HCT116 (cell line): ENCODE results near the gene RABEPK. TPM values are rescaled to one million over a fixed set of nuclear protein-coding genes. Genes with fewer than 3 reads are reported as not detected.

Experiments used
- ATAC-seq: fragments of 200-7000 bp; cut with Tn5 transposase; 2 replicates; pipeline ENCODE4 v1.9.1; 2020; ENCODE audit warnings: mild to moderate bottlenecking, moderate library complexity
- BruUV-seq: library from RNA; stranded (reverse); fragments of 400-500 nt; replicated peaks from 2 replicates; lab custom pipeline; 2021; lab: Mats Ljungman, UMichigan
- CTCF ChIA-PET: fragments of 300-600 bp; sonication (Branson Sonifier 250); formaldehyde crosslinking; loops from one replicate; lab custom pipeline; 2021; ENCODE audit warnings: antibody characterized with exemption; lab: Charles Lee
- POLR2A ChIA-PET: fragments of 300-600, 350-600 bp; sonication (Branson Sonifier 250); formaldehyde crosslinking; loops from one replicate; lab custom pipeline; 2021; ENCODE audit warnings: antibody characterized with exemption; lab: Charles Lee
- RAD21 ChIA-PET, 2 experiments: fragments of 300-600 bp; sonication (Branson Sonifier 250); formaldehyde crosslinking; loops; one replicate each; lab custom pipeline; 2023; ENCODE audit warnings: low total read pairs in 2 of 2; ENCODE audit not compliant: uncharacterized antibody in 2 of 2, unreplicated experiment in 2 of 2, low non-redundant PET in 1 of 2; lab: Charles Lee
- DNase-seq: peaks from one replicate; pipeline ENCODE4 v3.0.0-alpha.2; 2010; ENCODE audit warnings: low read depth, low spot score
- H2AFZ ChIP-seq: fragments of 200-600 bp; shearing (Covaris generic), sonication (generic); 2 replicates; pipeline ENCODE4 v1.6.1; 2017; ENCODE audit warnings: low read depth, mixed run types, mixed read lengths, antibody characterized with exemption, low read length; ENCODE audit not compliant: poor library complexity, severe bottlenecking
- H3K27ac ChIP-seq: 2 replicates; pipeline ENCODE4 v1.5.1; 2012; ENCODE audit warnings: low read depth, low read length
- H3K27me3 ChIP-seq: fragments of 200-600 bp; sonication (generic); 2 replicates; pipeline ENCODE4 v1.6.1; 2016; ENCODE audit warnings: mixed run types, low read length, mixed read lengths; ENCODE audit not compliant: insufficient read depth
- H3K36me3 ChIP-seq, 2 experiments: fragments of 200-500 bp in 1 of 2; fragments of 200-600 bp in 1 of 2; sonication (Bioruptor generic) in 1 of 2; sonication (generic) in 1 of 2; 2 replicates each; pipeline versions ENCODE4 v1.5.1 to v1.6.1; 2014 to 2016; ENCODE audit warnings: low read length in 2 of 2, inconsistent platforms in 1 of 2, mixed read lengths in 1 of 2, mixed run types in 1 of 2; ENCODE audit not compliant: insufficient read depth in 2 of 2, control insufficient read depth in 1 of 2
- H3K4me1 ChIP-seq, 2 experiments: fragments of 200-600 bp in 1 of 2; sonication (generic) in 1 of 2; 2 replicates each; pipeline versions ENCODE4 v1.5.1 to v1.6.1; 2012 to 2017; ENCODE audit warnings: low read length in 2 of 2, inconsistent platforms in 1 of 2, mild to moderate bottlenecking in 1 of 2, mixed read lengths in 1 of 2, mixed run types in 1 of 2, moderate library complexity in 1 of 2; ENCODE audit not compliant: insufficient read depth in 2 of 2, control insufficient read depth in 1 of 2
- H3K4me2 ChIP-seq: fragments of 200-600 bp; sonication (generic); 2 replicates; pipeline ENCODE4 v1.6.1; 2017; ENCODE audit warnings: mixed run types, low read length, mixed read lengths
- H3K4me3 ChIP-seq, 2 experiments: fragments of 200-600 bp in 1 of 2; sonication (generic) in 1 of 2; replicated peaks in 1 of 2; 2 replicates each; pipeline ENCODE4 v1.5.1; 2011 to 2016; ENCODE audit warnings: low read length in 2 of 2, control low read depth in 1 of 2, low read depth in 1 of 2, mild to moderate bottlenecking in 1 of 2, mixed read lengths in 1 of 2, mixed run types in 1 of 2
- H3K79me2 ChIP-seq: fragments of 200-600 bp; sonication (generic); 2 replicates; pipeline ENCODE4 v1.6.1; 2017; ENCODE audit warnings: mild to moderate bottlenecking, mixed run types, low read length, moderate library complexity, mixed read lengths; ENCODE audit not compliant: insufficient read depth
- H3K9ac ChIP-seq: fragments of 200-600 bp; sonication (generic); 2 replicates; pipeline ENCODE4 v1.6.1; 2016; ENCODE audit warnings: low read length, mixed read lengths
- H3K9me2 ChIP-seq: fragments of 200-600 bp; sonication (generic), shearing (Covaris generic); 2 replicates; pipeline ENCODE4 v1.6.1; 2017; ENCODE audit warnings: mixed run types, mild to moderate bottlenecking, moderate library complexity; ENCODE audit not compliant: insufficient read depth
- H3K9me3 ChIP-seq, 2 experiments: fragments of 200-500 bp in 1 of 2; fragments of 200-600 bp in 1 of 2; sonication (Bioruptor generic) in 1 of 2; sonication (generic) in 1 of 2; 2 replicates each; pipeline ENCODE4 v1.6.1; 2014 to 2017; ENCODE audit warnings: low read length in 2 of 2, mixed read lengths in 2 of 2, inconsistent platforms in 1 of 2, low read depth in 1 of 2, mild to moderate bottlenecking in 1 of 2, mixed run types in 1 of 2, moderate library complexity in 1 of 2; ENCODE audit not compliant: control insufficient read depth in 1 of 2, insufficient read depth in 1 of 2
- H4K20me1 ChIP-seq: fragments of 200-600 bp; sonication (generic), shearing (Covaris generic); 2 replicates; pipeline ENCODE4 v1.6.1; 2017; ENCODE audit warnings: mixed run types, mild to moderate bottlenecking, moderate library complexity; ENCODE audit not compliant: insufficient read depth
- CBX3 ChIP-seq: IDR thresholded peaks from 2 replicates; pipeline ENCODE4 v1.6.1; 2012; ENCODE audit warnings: low read depth
- CEBPB ChIP-seq: IDR thresholded peaks from 2 replicates; pipeline ENCODE4 v1.6.1; 2012; ENCODE audit warnings: low read depth
- ELF1 ChIP-seq: IDR thresholded peaks from 2 replicates; pipeline ENCODE4 v1.6.1; 2012; ENCODE audit warnings: low read depth, borderline replicate concordance
- EZH2 ChIP-seq: fragments of 200-600 bp; sonication (generic); IDR thresholded peaks from 2 replicates; pipeline ENCODE4 v1.6.1; 2017; ENCODE audit warnings: antibody characterized with exemption, mixed run types
- JUND ChIP-seq: IDR thresholded peaks from 2 replicates; pipeline ENCODE4 v1.6.1; 2012
- POLR2AphosphoS5 ChIP-seq: IDR thresholded peaks from 2 replicates; pipeline ENCODE4 v1.6.1; 2011; ENCODE audit warnings: mild to moderate bottlenecking, low read depth, low read length, moderate library complexity
- RAD21 ChIP-seq: IDR thresholded peaks from 2 replicates; pipeline ENCODE4 v1.6.1; 2012; ENCODE audit warnings: low read depth, mild to moderate bottlenecking
- SIN3A ChIP-seq: IDR thresholded peaks from 2 replicates; pipeline ENCODE4 v1.6.1; 2012; ENCODE audit warnings: low read depth
- TCF7L2 ChIP-seq: IDR thresholded peaks from 2 replicates; pipeline ENCODE4 v1.7.0; 2011; ENCODE audit warnings: borderline replicate concordance, inconsistent platforms; ENCODE audit not compliant: insufficient read depth, insufficient read length; ENCODE audit errors: extremely low read depth
- ZNF274 ChIP-seq: fragments of 200-500 bp; sonication (Bioruptor generic); IDR thresholded peaks from 2 replicates; pipeline ENCODE4 v1.6.1; 2014; ENCODE audit warnings: mild to moderate bottlenecking, low read depth, low read length, inconsistent platforms
- intact Hi-C: fragments of 100-400 bp; cut with micrococcal nuclease; formaldehyde crosslinking; loops from 2 replicates; pipeline ENCODE4 v1.10.0; 2022
- total RNA-seq: library from RNA; stranded (reverse); gene quantifications from one replicate; pipeline ENCODE4 v1.2.1, GENCODE V29; 2021; ENCODE audit not compliant: unreplicated experiment
- TF ChIP-seq, protein P1 (sequence below): IDR thresholded peaks from 2 replicates; pipeline ENCODE4 v1.6.1; 2011; ENCODE audit warnings: mild to moderate bottlenecking, low read length, moderate library complexity; ENCODE audit not compliant: insufficient replicate concordance; ENCODE audit errors: extremely low read depth
- TF ChIP-seq, protein P2 (sequence below), 3 experiments: fragments of 200-600 bp in 1 of 3; sonication (generic) in 1 of 3; IDR thresholded peaks in 2 of 3; conservative IDR thresholded peaks in 1 of 3; 2 replicates each; pipeline ENCODE4 v1.5.1; 2012 to 2017; ENCODE audit warnings: low read depth in 2 of 3, low read length in 2 of 3, antibody characterized with exemption in 1 of 3, borderline replicate concordance in 1 of 3, control low read depth in 1 of 3, mild to moderate bottlenecking in 1 of 3, mixed read lengths in 1 of 3, mixed run types in 1 of 3, moderate library complexity in 1 of 3; ENCODE audit not compliant: insufficient read depth in 1 of 3
- TF ChIP-seq, protein P3 (sequence below): IDR thresholded peaks from 2 replicates; pipeline ENCODE4 v1.6.1; 2012; ENCODE audit warnings: low read depth

RABEPK gene
- total RNA-seq, 1 experiment from 2014 or later, result 48.3 TPM

DNA sequence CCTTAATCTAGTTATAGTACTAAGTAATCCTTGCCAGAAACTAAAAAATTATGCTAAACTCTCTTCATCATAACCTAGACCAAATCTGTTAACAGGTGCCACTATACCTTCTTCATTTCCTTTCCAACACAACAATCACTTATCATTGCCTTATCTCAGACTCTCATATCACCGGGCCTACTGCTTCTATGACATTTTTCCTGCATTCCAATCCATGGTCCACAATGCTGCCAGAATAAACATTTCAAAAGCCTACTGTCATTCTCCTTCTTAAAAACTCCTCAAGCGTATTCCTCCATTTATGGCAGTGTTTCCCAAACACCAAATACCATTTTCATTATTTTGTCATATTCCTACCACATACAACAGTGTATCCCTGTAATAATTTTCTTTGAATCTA, 17.3 kb upstream of the RABEPK start:
- no peaks in the 10 kb centered on the region for H3K9me3 ChIP-seq
- peaks cover 5 to 7% of the 10 kb centered on the region in 2 experiments; a peak in 3 of 4 replicates for H3K4me1 ChIP-seq
- no peaks in the 10 kb centered on the region for H3K9me2 ChIP-seq
- intact Hi-C loops, result no loop called here
- CTCF ChIA-PET, result no interaction called here
- TF ChIP-seq TCF7L2 (no peak), POLR2AphosphoS5 (no peak), SIN3A (no peak), JUND (no peak), RAD21 (no peak), ZNF274 (no peak), EZH2 (no peak)
- TF ChIP-seq, protein P1, sequence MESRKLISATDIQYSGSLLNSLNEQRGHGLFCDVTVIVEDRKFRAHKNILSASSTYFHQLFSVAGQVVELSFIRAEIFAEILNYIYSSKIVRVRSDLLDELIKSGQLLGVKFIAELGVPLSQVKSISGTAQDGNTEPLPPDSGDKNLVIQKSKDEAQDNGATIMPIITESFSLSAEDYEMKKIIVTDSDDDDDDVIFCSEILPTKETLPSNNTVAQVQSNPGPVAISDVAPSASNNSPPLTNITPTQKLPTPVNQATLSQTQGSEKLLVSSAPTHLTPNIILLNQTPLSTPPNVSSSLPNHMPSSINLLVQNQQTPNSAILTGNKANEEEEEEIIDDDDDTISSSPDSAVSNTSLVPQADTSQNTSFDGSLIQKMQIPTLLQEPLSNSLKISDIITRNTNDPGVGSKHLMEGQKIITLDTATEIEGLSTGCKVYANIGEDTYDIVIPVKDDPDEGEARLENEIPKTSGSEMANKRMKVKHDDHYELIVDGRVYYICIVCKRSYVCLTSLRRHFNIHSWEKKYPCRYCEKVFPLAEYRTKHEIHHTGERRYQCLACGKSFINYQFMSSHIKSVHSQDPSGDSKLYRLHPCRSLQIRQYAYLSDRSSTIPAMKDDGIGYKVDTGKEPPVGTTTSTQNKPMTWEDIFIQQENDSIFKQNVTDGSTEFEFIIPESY, result no peak
- no peak overlapping the region for H3K27ac ChIP-seq
- no peaks in the 10 kb centered on the region for H3K27me3 ChIP-seq
- H4K20me1 ChIP-seq, result no peaks in the 10 kb centered on the region
- H3K9ac ChIP-seq, result no peak overlapping the region
- POLR2A ChIA-PET, result no interaction called here
- no peak overlapping the region for H3K4me2 ChIP-seq
- no TSS peak for BruUV-seq
- RAD21 ChIA-PET, result no interaction called here
- H2AFZ ChIP-seq, result no peak overlapping the region
- ATAC-seq (no peak), DNase-seq (no peak)
- peaks cover 96% of the 10 kb centered on the region for H3K79me2 ChIP-seq
- H3K4me3 ChIP-seq, result no peak overlapping the region
- no peaks in the 10 kb centered on the region for H3K36me3 ChIP-seq

DNA sequence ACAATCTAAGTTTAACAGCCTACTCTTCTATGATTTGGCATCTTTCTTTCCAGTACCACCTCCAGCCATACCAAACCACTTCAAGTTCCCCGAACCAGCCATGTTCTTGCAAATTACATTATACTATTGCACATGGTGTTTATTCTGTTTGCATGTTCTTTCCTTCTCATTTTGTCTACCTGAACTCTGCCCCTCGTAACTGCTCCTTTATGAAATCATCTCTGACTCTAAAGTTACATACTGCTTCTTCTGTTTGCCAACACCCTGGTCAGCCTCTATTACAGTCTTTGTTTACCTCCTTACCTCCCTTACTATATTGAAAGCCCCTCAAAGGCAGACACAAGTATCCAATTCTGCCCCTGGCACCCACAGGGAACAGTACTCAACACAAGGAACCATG, 16.8 kb upstream of the RABEPK start:
- H3K36me3 ChIP-seq, result no peaks in the 10 kb centered on the region
- no peaks in the 10 kb centered on the region for H3K9me2 ChIP-seq
- H2AFZ ChIP-seq, result no peak overlapping the region
- RAD21 ChIA-PET, result no interaction called here
- no peak overlapping the region for H3K4me2 ChIP-seq
- no peak for ATAC-seq
- H3K4me3 ChIP-seq, result no peak overlapping the region
- intact Hi-C loops, result no loop called here
- H3K9ac ChIP-seq, result no peak overlapping the region
- CTCF ChIA-PET, result no interaction called here
- no peaks in the 10 kb centered on the region for H3K9me3 ChIP-seq
- no peaks in the 10 kb centered on the region for H4K20me1 ChIP-seq
- H3K79me2 ChIP-seq, result peaks cover 96% of the 10 kb centered on the region
- H3K4me1 ChIP-seq, result peaks cover 10 to 11% of the 10 kb centered on the region in 2 experiments; a peak in 3 of 4 replicates
- no TSS peak for BruUV-seq
- POLR2A ChIA-PET, result no interaction called here
- no peak for DNase-seq
- H3K27me3 ChIP-seq, result no peaks in the 10 kb centered on the region
- H3K27ac ChIP-seq, result no peak overlapping the region
- TF ChIP-seq TCF7L2 (no peak), POLR2AphosphoS5 (no peak), CEBPB (no peak), ELF1 (no peak), CBX3 (no peak)
- TF ChIP-seq, protein P2, sequence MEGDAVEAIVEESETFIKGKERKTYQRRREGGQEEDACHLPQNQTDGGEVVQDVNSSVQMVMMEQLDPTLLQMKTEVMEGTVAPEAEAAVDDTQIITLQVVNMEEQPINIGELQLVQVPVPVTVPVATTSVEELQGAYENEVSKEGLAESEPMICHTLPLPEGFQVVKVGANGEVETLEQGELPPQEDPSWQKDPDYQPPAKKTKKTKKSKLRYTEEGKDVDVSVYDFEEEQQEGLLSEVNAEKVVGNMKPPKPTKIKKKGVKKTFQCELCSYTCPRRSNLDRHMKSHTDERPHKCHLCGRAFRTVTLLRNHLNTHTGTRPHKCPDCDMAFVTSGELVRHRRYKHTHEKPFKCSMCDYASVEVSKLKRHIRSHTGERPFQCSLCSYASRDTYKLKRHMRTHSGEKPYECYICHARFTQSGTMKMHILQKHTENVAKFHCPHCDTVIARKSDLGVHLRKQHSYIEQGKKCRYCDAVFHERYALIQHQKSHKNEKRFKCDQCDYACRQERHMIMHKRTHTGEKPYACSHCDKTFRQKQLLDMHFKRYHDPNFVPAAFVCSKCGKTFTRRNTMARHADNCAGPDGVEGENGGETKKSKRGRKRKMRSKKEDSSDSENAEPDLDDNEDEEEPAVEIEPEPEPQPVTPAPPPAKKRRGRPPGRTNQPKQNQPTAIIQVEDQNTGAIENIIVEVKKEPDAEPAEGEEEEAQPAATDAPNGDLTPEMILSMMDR (IDR thresholded peaks at IDR 0.05 in 2 of 3, conservative IDR thresholded peaks at IDR 0.05 in 1 of 3; ENCODE audit: borderline replicate concordance in 1 of 3, insufficient read depth in 1 of 3, low read depth in 2 of 3, low read length in 2 of 3), result no peak
- TF ChIP-seq, protein P3, sequence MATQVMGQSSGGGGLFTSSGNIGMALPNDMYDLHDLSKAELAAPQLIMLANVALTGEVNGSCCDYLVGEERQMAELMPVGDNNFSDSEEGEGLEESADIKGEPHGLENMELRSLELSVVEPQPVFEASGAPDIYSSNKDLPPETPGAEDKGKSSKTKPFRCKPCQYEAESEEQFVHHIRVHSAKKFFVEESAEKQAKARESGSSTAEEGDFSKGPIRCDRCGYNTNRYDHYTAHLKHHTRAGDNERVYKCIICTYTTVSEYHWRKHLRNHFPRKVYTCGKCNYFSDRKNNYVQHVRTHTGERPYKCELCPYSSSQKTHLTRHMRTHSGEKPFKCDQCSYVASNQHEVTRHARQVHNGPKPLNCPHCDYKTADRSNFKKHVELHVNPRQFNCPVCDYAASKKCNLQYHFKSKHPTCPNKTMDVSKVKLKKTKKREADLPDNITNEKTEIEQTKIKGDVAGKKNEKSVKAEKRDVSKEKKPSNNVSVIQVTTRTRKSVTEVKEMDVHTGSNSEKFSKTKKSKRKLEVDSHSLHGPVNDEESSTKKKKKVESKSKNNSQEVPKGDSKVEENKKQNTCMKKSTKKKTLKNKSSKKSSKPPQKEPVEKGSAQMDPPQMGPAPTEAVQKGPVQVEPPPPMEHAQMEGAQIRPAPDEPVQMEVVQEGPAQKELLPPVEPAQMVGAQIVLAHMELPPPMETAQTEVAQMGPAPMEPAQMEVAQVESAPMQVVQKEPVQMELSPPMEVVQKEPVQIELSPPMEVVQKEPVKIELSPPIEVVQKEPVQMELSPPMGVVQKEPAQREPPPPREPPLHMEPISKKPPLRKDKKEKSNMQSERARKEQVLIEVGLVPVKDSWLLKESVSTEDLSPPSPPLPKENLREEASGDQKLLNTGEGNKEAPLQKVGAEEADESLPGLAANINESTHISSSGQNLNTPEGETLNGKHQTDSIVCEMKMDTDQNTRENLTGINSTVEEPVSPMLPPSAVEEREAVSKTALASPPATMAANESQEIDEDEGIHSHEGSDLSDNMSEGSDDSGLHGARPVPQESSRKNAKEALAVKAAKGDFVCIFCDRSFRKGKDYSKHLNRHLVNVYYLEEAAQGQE, result no peak
